ENCODE measurements around the gene LRRC31.

Gene LRRC31

DNA sequence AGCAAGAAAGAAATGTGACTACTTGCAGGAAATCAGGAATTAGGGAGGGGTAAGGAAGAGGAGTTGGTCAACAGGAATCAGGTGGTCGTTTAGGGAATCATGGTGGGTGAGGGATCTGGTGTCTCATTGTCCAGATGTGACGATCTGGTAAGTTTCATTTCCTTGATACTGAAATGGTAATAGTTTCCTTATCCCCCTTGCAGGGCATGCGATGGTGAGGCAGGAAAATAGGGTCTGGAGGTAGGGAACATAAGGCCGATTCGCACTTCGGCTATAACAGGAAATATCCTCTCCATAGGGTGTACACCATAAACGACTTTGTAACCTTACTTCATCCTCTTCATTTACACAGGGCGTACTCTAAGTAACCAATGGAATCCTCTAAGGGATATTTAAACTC, 56.5 kb downstream of the LRRC31 start:
- DNase-seq (ENCODE audit: low spot score) = no peak

DNA sequence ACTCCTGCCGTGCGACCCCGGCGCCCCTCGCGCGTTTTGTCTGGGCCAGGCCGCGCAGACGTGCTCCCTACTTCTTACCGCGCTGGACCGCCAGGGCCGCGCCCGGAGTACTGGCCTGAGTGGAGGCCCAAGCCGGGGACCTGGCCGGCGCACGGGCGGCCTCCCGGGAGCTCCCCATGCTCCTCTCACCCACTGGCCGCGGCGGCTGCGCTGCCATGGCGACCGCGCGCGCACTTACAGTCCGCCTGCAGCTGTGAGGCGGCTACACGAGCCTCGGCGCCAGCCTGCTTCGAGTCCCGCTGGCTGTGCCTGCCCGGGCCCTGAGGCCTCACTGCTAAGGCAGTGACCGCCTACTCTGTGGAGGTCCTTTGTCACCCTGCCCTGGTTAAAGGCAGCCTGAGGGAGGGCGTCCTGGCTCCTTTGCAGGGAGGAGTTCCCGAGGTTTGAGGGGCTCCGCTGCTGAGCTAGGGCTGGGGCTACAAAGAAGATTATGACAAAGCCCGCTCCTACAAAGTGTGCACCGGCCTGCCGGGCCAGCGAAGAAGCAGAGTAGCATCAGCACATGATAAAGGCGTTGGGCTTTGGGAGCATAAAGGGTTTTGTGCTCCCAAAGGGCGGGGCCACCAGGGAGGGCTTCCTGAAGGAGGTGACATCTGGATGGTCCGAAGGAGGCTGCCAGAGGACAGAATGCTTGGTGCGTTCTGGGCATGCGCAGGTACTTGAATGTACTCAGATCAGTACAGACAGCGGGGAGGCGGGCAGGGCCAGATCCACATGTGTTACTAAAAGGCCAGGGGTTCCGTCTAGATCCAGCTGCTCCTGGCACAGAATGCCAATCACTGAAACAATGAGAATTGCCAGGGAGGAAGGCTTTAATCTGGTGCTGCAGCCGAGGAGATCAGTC, 57.2 kb downstream of the LRRC31 start, which contains the start of the genes LRRC34 and LRRIQ4:
LRRC34 (minus strand) TSS at position 573 of the 904 bp plus-strand sequence; CDS start at position 217, 356 bp downstream.
LRRIQ4 (plus strand) TSS at position 539 of the 904 bp plus-strand sequence. CDS start 9,052 bp downstream, outside the sequence.
- peak; percentile 84 for DNase-seq (ENCODE audit: low spot score)

DNA sequence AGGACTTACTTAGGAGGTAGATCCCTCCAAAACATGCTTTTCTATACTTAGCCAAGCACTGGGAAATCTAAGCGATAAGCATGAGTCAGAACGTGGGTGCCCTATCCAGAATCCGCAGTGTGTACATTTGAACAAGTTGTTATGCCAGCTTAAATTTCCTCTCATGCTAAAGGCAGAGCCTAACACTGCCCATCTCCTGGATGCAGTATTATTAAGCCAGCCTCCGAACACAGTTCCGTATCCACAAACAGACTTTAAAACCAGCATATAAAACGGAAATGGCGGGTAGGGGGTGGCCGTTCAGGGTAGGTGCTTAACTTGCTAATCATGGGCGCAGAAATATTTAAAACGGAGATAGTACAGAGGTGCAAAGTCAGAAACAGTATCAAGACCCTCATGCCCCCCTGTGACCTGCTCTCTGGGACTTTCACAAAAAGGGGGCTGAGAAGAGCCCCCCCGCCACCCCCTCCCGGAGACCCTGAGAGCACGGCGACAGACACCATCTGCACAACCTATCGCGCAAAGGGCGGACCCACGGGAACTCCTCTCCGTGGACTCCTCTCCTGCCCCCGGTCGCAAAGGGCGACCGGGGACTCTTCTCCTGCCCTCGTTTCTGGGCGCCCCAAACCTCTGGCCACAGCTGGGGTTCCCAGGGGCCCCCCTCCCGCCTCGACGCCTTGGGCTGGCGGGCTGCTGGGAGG, 58.0 kb downstream of the LRRC31 start:
- no peak for DNase-seq (ENCODE audit: low spot score)

DNA sequence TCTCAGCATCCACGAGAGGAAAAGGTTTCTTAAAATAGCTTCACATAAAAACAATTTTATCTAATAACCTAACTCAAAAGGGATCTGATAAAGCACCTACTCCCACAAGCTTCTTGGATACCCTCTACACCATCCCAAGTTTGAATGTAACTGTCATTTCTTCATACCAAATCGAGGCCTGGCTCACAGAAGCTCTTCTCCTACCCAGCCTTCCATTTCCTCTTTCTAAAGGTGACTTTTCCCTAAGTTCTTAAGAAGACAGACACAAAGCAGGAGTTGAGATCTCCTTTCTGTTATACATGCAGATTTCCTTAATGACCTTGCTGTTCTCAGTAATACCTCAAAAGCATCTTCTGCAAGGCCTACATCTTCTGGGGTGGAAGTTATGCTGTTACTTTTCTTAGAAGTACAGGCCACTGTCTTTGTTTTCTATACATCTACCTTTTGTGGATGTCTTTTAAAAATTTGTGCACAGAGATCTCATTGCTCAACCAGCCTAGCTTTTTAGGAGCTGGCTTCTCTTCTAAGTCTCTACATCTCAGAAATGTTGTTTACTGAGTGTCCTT, 60.4 kb downstream of the LRRC31 start:
- no peak for DNase-seq (ENCODE audit: low spot score)

DNA sequence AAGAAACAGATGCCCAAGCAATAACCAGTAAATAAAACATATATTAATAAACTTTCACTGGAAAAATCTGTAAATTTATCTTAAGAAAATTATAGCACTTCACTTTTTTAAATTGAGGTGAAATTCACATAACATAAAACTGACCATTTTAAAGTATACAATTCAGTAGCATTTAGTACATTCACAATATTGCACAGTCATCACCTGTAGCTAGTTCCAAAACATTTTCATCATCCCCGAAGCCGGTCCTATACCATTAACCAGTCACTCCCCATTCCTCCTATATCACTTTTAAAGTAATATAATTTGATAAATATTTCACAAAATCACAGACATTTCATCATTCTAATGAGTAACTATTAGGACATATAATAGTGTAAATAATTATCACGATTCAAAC, 65.1 kb downstream of the LRRC31 start:
- no peak for DNase-seq (ENCODE audit: low spot score)

DNA sequence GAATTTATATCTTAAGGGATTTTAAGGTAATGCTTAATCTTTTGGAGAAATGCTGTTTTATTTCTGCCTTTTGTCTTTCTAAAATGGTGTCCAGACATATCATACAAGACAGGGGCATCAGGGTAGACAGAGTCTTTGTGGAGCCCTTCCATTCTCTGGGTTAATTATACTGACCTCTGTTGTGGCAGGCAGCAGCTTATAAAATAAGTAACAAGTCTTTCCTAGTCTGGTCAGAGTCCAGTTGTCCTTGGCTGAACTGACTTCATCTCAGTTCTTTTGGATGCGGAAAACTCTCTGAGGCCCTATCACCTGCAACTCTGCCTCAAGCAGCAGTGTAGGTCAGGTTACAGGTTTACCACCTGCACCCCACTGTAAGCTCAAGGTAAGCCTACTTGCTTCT, 77.4 kb downstream of the LRRC31 start:
- no peak for DNase-seq (ENCODE audit: low spot score)

DNA sequence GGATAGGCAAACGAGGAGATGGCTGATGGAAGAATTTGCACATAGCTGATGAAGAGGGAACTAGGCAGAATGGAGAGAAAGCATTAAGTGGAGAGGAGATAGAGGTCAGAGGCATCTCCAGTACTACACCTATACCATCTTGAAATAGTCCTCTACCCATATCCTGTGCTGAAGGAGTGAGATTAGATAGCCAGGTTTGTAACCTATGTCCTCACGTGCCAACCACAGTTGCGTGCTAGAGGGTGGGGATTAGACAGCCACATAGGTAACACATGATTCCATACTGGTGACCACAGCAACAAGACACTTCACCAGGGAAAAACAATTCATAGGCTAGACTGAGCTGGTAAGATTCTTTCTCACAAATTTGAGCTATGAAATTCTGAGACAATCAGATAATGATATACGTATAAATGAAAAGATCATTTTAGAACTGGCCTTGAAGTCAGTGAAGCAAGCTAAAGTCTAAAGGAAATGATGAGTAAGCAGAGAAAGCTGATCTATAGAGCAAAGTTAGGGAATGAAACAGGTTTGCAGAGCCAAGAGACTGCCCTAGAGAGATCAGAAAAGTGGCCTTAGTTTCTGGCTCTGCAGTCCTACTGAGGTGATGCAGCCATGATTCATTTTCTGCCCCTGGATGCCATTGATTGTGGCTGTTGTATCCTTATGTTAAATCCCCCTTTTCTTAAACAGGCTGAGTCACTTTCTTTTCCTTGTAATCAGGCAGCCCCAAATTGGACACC, 78.9 kb downstream of the LRRC31 start:
- no peak for DNase-seq (ENCODE audit: low spot score)

DNA sequence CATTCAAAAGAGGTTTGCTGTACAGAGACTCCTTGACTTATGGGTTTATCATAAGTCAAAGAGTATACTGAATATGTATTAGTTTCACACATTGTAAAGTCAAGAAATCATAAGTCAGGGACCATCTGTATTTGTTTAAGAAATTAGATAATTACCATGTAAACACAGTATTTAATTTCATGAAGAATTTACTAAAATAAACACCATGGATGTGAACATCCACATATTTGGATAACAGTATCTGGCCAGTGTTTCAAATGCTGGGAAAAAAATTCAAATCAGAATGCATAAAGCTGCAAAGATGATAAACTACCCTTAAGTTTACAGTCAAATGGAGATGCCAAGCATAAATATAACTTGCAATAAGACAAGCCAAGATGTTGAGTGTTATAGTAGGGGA, 79.5 kb downstream of the LRRC31 start:
- no peak for DNase-seq (ENCODE audit: low spot score)
